NCI-H1436 (cell line): ENCODE measurements around the gene POLR1A.

Experiments used
- DNase-seq: peaks from one replicate; lab custom pipeline; 2025; lab: John Stamatoyannopoulos, UW

Gene POLR1A

DNA sequence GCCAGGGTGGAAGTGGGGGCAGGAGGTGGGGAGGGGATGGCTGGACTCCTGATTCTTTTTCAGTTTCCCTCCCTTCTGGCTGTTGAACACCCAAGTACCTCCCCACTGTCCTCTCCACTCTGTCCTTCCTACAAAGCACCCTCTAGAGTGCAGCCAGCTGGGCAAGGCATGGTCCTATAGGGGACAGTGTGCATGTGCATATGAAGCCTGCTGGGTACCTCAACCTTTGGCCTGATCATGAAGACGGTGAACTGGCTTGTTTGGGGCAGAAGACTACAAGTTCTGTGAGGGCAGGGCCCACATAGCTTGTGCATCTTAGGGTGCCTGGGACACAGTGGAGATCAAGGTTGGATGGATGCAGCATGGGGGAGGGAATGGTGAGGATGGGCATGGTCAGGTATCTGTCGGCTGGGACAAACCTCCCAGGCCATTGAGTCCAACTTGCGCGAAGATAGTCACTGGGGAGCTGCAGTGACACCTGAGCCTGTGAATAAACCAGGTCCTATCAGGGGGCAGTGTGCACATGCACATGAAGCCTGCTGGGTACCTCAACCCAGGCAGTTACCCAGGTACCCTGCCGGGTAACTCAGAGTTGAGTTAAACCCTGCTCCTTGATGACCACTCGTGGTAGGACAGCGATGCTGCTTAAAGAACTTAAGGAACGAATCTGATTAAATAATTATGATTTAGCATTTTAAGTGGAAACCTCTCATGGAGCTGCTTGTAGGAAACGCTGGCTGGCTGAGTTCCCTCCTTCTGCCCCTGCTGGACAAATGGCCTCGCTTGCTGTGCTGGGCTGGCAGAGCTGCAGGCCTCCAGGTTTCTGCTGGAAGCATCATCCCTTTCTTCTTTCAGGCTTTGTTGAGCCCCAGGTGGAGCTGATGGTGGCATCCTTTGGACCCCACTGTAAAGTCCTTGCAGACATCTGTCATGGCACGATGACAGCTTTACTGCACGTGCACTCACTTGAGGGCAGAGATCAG, 84.0 kb downstream of the POLR1A start:
- DNase-seq, result no peak

DNA sequence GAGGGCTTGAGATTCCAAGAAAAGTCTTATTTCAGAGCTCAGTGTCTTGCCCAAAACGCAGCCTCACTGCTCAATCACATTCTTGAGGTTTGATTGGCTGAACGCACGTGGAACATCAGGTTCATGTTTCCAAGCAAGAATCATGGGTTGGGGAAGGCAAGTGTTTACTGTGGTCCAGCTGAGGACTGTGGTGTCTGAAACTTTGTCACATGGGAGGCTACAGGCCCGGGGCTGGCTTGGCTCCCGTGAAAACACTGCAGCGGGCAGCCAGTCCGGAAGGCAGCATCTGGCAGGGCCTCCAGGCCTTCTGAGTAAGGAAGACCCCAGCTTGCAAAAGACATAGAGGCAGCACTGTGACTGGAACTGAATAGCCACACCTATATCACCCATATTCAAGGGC, 84.7 kb downstream of the POLR1A start:
- no peak for DNase-seq

DNA sequence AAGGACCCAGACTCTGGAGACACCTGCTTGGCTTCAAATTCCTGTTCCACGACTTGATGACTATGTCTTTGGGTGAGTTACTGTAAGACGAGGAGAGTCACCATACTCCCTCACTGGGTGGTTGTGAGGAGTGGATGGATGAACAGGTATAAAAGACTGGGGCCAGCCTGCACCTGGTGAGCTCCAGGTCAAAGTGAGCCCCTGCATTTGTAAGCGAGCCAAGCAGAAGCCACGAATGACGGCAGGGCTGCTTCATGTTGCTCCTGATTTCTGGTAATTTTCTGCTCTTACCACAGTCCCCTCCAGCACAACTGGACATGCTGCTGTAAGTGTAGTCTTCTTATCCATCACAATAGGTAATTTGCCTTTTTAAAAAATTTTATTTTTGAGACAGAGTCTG, 86.6 kb downstream of the POLR1A start:
- no peak for DNase-seq

DNA sequence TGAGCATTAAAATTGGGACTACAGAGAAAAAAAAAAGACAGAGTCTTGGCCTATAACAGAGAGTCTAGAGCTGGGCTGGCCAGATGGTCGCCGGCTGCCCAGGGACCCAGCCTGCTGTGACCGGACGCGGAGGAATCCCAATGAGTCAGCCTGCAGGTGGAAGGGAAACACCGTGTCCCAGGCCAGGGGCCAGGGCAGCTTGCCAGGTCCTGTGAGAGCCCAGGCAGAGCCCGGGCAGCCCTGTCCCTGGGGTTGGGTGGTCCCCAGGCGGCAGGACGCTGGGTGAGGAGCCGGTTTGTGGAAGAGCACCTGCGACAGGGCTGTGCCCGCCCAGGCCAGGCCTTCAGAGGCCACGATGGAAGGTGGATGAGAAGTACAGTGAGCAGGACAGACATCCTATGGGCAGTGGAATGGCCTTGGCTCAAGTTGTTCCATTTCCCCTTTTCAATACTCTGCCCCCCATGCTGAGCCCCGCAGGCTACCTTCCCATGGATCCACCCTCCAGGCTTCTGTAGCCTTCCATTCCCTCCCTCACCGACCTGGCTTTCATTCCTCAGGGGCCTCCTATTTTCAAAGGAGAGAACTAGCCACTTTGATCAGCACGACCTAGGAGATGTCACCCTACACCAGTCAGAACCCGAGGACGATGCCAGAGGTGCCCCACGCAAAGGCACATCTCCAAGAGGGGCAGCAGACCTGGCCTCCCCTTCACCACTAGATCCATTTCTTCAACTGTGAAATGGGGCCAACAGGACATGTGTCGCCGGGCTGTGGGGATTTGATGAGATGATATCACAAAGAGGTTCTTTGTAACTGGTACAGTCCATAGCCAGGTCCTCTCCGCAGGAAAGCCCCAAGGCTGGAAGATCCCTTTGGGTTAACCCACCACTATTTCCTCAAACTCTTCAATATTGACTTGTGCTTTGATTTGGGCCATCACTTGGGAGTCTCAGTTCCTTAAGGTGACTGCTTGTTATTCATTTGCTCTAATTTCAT, 87.5 kb downstream of the POLR1A start:
- no peak for DNase-seq

DNA sequence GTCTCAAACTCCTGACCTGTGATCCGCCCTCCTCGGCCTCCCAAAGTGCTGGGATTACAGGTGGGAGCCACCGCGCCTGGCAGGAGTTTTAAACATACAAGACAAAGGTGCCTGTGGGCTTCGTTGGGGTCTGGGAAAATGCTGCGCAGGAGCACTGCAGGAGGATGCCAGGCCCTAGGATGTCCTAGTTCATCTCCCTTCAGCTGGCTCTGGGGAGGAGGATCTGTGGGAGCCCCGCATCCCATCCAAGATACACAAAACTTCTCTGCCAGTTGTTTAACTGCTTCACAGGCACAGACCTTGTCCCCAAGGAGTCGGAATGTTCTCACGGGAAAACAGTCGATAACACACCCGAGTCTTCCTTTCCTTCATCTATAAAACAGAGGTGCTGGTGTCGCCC, 89.1 kb downstream of the POLR1A start:
- no peak for DNase-seq

DNA sequence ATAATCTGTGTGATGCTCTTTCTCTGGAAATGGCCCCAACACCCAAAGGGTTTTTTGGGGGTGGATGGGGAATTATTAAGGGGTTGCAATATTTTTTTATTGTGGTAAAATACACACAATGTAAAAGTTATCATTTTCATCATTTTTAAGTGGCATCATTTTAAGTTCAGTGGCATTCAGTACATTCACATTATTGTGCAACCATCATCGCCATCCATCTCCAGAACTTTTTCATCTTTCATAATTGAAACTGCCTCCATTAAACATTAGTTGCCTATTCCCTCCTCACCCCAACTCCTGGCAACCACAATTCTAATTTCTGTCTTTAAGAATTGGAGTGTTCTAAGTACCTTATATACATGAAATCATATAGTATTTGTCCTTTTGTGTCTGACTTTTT, 90.0 kb downstream of the POLR1A start:
- no peak for DNase-seq

DNA sequence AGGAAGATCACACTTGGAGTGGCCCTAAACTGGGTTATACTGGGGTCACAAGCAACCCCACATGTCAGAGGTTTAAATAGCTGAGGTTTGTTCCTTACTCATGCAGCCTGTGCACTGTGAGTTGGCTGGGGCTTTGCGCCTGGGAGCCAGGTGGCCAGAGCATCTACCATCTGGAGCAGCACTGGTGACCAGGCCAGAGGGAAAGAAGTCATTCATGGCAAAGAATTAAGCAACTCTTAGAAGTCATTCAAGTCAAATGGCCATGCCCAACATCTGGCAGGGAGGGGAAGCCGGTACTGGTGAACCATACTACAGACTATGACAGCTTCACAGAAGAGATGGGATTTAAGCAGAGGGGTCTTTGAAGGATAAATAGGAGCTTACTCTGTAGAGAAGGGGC, 90.7 kb downstream of the POLR1A start:
- DNase-seq, result no peak

DNA sequence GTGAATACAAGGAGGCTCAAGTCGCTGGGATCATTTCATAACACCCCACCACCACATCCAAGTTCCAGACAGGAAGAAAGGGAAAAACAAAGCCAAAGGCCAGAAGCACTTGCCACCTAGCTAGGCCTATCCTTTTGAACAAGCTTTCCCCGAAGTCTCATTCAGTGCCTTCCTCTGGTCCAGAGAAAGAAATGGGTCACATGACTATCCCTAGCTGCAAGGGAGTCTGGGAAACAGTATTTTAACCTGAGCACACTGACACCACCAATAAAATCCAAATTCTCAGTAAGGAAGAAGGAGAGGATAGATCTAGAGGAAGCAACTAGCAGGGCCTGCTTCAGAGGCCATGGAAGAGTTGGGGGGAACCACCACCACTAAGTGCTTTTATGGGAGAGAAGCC, 91.2 kb downstream of the POLR1A start:
- DNase-seq, result no peak

DNA sequence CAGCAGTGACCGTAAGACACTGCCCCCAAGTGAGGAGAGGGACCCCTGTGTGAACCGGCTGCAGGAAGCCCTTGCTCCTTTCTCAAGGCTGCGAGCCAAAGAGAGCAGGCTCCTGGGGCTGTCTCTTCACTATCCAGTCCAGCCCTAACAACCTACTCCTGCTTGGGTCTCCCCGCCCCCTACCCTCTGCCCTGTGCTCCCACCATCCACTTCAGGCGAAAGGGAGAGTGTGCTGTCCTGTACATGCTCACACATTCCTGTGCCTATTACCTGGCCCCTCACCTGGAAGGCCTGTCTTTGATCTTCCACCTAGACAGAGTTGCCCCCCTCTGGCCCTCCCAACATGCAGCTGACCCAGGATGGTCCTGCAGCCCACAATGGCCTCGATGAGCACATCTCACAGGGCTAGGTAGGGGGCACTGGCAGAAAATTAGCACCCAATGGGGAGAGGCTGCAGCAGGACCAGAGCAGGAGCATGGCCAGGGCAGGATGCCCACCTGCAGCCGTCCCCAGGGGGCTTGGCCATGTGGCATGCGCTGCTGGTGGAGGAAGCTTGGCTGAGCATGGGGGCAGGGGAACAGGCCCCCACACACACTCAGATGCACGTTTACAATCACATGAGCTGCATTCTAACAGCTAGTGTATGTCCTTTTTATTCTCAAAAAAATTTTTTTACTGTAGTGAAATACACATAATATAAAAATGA, 93.5 kb downstream of the POLR1A start:
- no peak for DNase-seq

DNA sequence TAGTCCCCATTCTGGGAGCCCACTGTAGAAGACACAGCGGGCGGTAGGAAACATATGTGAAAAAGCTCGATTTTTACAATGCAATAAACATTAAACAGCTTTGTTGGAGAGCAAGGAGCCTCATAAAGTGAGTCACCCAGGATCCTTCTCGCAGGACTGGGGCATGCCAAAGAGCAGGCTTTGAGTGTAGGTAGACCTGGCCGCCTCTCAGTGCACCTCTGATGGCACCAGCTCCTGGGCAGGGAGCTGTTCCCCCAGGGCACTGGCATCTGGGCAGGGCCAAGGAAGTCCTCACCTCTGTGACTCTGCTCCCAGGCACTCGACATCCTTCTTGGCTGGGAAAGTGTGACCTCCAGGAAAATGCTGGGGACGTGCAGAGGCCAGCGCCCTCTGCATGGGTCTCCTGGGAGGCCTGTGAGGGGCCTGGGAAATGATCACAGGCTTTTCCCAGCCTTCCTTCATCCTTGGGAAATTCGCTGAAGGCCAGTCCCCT, 94.2 kb downstream of the POLR1A start:
- no peak for DNase-seq

DNA sequence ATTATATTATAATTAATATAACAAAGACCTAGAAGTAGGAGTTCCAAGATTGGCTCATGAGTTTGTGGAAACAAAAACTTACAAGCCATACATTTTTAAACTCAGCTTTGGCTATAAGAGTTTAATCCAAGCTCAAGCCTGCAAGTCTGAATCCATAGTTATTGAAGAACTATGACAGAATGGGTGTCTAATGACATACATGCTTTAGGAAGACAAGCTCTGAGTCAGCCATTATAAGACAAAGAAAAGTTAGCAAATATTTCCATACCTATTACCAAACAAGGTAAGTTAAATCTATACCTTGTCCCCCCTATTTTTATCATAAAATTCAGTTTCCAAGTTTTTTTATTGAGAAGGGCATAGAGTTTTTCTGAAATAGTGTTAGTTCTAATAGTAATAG, 95.6 kb downstream of the POLR1A start:
- DNase-seq, result no peak

DNA sequence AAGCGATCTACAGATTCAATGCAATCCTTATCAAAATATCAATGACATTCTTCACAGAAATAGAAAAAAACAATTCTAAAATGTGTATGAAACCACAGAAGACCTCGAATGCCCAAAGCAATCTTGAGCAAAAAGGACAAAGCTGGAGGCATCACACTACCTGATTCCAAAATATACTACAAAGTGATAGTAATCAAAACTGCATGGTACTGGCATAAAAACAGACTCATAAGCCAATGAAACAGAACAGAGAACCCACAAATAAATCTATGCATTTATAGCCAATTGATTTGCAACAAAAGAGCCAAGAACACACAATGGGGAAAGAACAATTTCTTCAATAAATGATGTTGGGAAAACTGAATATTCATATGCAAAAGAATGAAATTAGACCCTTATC, 99.2 kb downstream of the POLR1A start:
- DNase-seq, result no peak

DNA sequence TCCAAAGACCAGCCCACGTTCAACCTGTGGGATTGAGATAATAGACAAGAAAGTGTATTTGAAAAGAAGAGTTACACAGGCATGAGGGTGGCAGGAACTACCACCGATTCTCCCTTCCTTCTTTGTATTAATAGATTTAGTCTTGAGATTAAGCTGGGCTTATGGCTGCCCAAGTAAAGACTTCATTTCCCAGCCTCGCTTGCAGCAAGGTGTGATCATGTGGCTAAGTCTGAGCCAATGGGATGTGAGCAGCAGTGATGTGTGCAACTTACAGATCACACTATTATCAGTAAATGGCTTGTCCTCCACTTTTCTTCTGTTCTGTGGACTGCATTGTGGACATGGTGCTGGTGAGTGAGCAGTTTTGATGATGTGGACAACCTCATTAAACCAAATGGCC, 101.7 kb downstream of the POLR1A start:
- no peak for DNase-seq

DNA sequence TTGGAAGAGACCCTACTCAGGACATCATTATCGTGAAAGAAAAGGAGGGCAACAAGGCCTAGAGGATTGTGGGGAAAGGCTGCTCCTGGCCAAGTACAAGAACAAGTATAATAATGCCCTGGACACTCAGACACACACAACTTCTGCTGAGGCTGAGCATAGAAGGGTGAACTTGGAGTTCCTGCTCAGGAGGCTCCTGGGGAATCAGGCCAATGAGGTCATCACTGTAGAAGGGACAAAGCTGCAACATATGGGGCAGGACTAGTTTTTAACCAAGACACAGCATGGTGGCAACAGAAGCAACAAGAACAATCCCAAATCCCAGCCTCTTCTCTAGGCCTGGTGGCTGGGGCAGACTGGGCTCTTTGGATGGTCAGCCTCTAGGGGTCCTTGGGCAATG, 102.6 kb downstream of the POLR1A start:
- no peak for DNase-seq

DNA sequence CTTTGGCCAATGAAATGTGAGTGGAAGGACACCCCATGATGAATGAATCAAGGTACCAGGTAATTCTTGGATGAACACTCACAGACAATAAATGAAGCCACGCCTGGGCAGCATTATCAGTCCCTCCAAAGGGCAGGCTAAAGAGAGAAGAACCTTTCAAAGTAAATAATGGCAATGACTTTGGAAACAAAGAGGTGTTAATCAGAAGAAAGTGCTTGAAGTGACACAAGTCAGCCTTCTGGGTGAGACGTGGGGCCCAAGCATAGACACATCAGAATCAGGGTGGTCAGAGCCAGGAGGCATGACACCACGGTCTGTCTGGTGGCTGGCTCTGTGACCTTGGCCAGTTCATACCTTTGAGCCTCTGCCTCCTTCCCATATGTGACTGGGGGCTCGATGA, 103.3 kb downstream of the POLR1A start:
- DNase-seq, result no peak

DNA sequence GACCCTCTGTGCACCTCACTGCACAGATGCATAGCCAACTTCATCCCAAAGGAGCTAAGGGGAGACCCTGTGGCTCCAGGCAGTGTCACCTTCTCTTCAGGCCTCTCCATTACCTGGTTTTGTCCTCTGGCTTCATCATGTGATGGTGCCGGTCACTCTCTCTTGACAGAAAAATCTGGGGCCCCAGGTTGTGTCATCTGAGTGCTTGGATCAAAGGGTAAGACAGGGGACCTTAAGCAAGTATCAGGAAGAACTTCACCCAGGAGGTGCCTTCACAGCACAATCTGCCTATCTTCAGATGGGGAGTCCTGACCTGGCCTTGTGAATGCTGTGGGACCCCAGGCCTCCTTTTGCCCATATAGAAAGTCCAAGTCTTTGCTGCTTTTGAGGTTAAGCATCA, 104.4 kb downstream of the POLR1A start:
- DNase-seq, result no peak

DNA sequence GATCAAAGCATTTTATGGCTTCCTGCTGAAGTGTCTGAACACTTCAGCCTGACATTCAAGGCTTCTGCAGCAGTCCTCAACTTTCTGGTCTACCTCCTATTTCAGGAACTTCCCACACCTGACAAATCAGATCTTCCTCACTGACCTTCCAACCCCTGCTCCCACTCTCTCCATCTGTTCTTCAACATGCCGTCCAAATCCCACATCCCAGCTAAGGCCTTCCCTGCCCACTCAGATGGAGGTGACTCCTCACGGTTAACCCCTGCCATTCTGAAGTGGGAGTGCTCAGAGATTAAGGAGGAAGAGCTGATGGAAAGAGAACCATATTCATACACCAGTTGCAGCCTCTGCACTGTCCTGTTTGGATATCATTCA, 104.8 kb downstream of the POLR1A start:
- no peak for DNase-seq

DNA sequence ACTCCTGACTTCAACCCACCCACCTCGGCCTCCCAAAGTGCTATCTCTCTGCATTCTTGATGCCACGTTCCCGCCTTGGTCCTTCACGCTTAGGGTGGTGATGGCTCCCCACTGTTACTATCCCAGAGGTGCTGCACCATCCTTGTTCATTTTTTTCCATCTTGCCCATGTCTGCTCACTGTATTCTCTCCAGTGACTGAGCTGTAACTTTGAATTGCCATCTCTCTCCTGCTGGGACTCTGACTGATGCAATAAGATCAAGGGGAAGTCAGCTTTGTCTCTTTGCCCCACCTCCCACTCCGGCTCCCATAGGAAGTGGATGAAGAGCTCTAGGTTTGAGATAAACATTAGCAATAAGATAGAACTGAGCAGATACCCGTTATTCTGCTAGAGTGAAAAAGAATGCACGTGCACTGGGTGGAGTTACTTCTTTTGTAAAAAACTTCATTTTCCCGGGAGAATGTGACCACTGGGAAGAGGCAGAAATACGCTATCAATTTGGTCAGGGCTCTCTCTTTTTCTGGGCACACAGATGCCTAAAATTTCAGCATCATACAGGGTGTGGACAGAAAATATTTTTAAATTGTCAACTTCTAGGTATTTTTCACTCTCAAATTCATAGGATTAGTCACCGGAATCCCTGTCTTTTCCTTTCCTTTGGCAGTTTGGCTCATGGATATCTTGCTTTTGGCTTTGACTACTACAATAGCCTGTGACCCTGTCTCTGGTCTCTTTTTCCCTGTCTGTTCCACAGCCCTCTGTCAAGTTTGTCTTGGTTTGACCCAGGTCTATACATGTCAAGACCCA, 105.4 kb downstream of the POLR1A start:
- DNase-seq, result no peak

DNA sequence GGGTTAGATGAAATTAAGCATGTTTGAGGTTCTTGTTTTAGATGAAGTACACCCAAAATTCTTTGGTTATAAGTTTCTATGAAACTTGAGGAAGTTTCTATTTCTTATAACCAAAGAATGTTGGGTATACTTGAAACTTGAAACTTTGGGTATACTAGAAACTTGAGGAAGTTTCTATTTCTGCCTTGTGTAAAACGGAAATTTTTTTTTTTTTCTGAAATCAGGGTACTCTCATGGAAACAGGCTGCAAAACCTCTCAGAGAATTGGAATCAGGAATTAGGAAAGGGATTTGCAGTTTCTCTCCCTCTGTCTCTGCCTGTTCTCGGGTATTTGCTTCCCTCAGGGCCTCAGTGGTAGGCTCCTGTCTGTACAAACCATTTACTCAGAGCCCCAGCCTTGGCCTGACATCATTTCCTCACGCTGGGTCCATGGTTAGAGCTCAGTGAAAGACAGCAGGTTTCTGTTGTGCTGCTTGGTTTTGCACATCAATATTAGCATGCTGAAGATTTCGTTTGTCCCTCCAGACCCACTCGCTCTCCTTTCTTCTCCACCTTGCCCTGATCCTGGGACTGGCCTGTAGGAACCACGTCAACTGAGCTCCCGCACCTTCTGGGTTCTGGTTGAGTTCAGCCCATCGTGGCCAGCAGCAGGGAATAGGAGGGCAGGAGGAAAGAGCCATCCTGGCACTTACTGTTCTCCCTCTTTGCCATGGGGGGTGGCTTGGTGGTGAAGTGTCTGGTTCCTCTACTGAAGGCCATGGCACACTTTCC, 106.4 kb downstream of the POLR1A start:
- no peak for DNase-seq
